B cell (primary cell): ENCODE measurements around the gene VSIG10. TPM values are rescaled to one million over a fixed set of nuclear protein-coding genes. Genes with fewer than 3 reads are reported as not detected.

Source experiments
- ATAC-seq: fragments of 200-7000 bp; cut with Tn5 transposase; one replicate; pipeline ENCODE4 v1.10.0; 2021; ENCODE audit warnings: low read depth, mild to moderate bottlenecking, moderate number of reproducible peaks, moderate library complexity
- CTCF ChIA-PET: fragments of 350-600 bp; sonication (Branson Sonifier 250); formaldehyde crosslinking; loops from one replicate; lab custom pipeline; 2021; ENCODE audit warnings: antibody characterized with exemption, inconsistent platforms; lab: Charles Lee
- POLR2A ChIA-PET: fragments of 350-600 bp; sonication (Branson Sonifier 250); formaldehyde crosslinking; loops from one replicate; lab custom pipeline; 2021; ENCODE audit warnings: antibody characterized with exemption; lab: Charles Lee
- DNase-seq: peaks from one replicate; pipeline ENCODE4 v3.0.0; 2013
- H2AFZ ChIP-seq: 2 replicates; pipeline ENCODE4 v1.6.1; 2012; ENCODE audit warnings: mild to moderate bottlenecking, low read depth, low read length; ENCODE audit not compliant: insufficient read depth, poor library complexity, severe bottlenecking
- H3K27ac ChIP-seq, 2 donors: 1 replicate in 1 of 2; 2 replicates in 1 of 2; pipeline ENCODE4 v1.5.1; 2012 to 2013; ENCODE audit warnings: low read length in 2 of 2, mild to moderate bottlenecking in 2 of 2, moderate library complexity in 1 of 2
- H3K27me3 ChIP-seq, 4 experiments: fragments of 200-600 bp in 1 of 4; sonication (generic) in 1 of 4; replicated peaks in 1 of 4; 1 replicate in 2 of 4; 2 replicates in 2 of 4; pipeline versions ENCODE4 v1.6.1 to v1.7.0; 2013 to 2016; ENCODE audit warnings: low read length in 3 of 4, mild to moderate bottlenecking in 2 of 4, mixed read lengths in 1 of 4, moderate library complexity in 1 of 4; ENCODE audit not compliant: insufficient read depth in 4 of 4, control insufficient read depth in 3 of 4; ENCODE audit errors: control extremely low read depth in 1 of 4
- H3K36me3 ChIP-seq, 2 experiments: replicated peaks in 1 of 2; 1 replicate in 1 of 2; 2 replicates in 1 of 2; pipeline versions ENCODE4 v1.6.1 to v1.7.1; 2013; ENCODE audit warnings: low read length in 1 of 2; ENCODE audit not compliant: insufficient read depth in 2 of 2, control insufficient read depth in 1 of 2; ENCODE audit errors: control extremely low read depth in 1 of 2, extremely low read depth in 1 of 2
- H3K4me1 ChIP-seq, 2 donors: fragments of 200-600 bp in 1 of 2; sonication (generic) in 1 of 2; 1 replicate in 1 of 2; 2 replicates in 1 of 2; pipeline versions ENCODE4 v1.5.1 to v1.6.1; 2013 to 2017; ENCODE audit warnings: low read length in 2 of 2; ENCODE audit not compliant: control insufficient read depth in 2 of 2, insufficient read depth in 2 of 2
- H3K4me2 ChIP-seq: replicated peaks from 2 replicates; pipeline ENCODE3; 2012; ENCODE audit warnings: mild to moderate bottlenecking, low read depth, low read length; ENCODE audit not compliant: poor library complexity, severe bottlenecking
- H3K4me3 ChIP-seq, 5 experiments: fragments of 200-600 bp in 1 of 5; sonication (generic) in 1 of 5; 1 replicate in 3 of 5; 2 replicates in 2 of 5; pipeline versions ENCODE4 v1.5.1 to v1.7.0; 2011 to 2016; ENCODE audit warnings: low read length in 4 of 5, mild to moderate bottlenecking in 4 of 5, low read depth in 2 of 5, control low read depth in 1 of 5, moderate library complexity in 1 of 5; ENCODE audit not compliant: insufficient read depth in 1 of 5; ENCODE audit errors: control extremely low read depth in 1 of 5, extremely low read depth in 1 of 5
- H3K79me2 ChIP-seq: fragments of 200-600 bp; sonication (generic); one replicate; pipeline ENCODE4 v1.6.0; 2016; ENCODE audit warnings: low read length; ENCODE audit not compliant: control insufficient read depth, insufficient read depth
- H3K9ac ChIP-seq: fragments of 200-600 bp; sonication (generic); 2 replicates; pipeline ENCODE4 v1.6.1; 2017; ENCODE audit warnings: mild to moderate bottlenecking, low read length, moderate library complexity
- H3K9me3 ChIP-seq, 3 donors: one replicate each; pipeline versions ENCODE4 v1.6.1 to v1.7.1; 2013; ENCODE audit warnings: low read length in 2 of 3; ENCODE audit not compliant: control insufficient read depth in 2 of 3, insufficient read depth in 1 of 3; ENCODE audit errors: control extremely low read depth in 1 of 3
- H4K20me1 ChIP-seq: 2 replicates; pipeline ENCODE4 v1.6.0; 2012; ENCODE audit warnings: mild to moderate bottlenecking, low read length; ENCODE audit not compliant: insufficient read depth, control insufficient read depth, poor library complexity, severe bottlenecking
- H3K27ac Mint-ChIP-seq: one replicate; pipeline ENCODE4 v1.8.0; 2021; ENCODE audit warnings: mixed read lengths
- H3K27me3 Mint-ChIP-seq: one replicate; pipeline ENCODE4 v1.8.0; 2021; ENCODE audit warnings: mixed read lengths
- H3K4me1 Mint-ChIP-seq: one replicate; pipeline ENCODE4 v1.8.0; 2021; ENCODE audit warnings: mixed read lengths
- H3K4me3 Mint-ChIP-seq: one replicate; pipeline ENCODE4 v1.8.0; 2021; ENCODE audit warnings: mixed read lengths
- H3K9me3 Mint-ChIP-seq: one replicate; pipeline ENCODE4 v1.8.0; 2022; ENCODE audit warnings: mixed read lengths; ENCODE audit not compliant: insufficient read depth
- EZH2 ChIP-seq: IDR thresholded peaks from 2 replicates; pipeline ENCODE4 v1.6.1; 2012; ENCODE audit warnings: borderline replicate concordance, low read depth, mild to moderate bottlenecking, moderate library complexity, low read length; ENCODE audit not compliant: insufficient read depth, poor library complexity, severe bottlenecking
- WGBS: methylation state at CpG from one replicate; pipeline ENCODE4 v1.1.5; 2013; ENCODE audit warnings: missing lambda C conversion rate; ENCODE audit not compliant: insufficient coverage; 5-methylcytosine and 5-hydroxymethylcytosine counted together
- intact Hi-C: fragments of 100-400 bp; cut with micrococcal nuclease; formaldehyde crosslinking; loops from one replicate; pipeline ENCODE4 v1.10.0; 2022
- polyA plus RNA-seq: library from polyadenylated mRNA; depleted of rRNA; stranded (reverse); fragments of >200 nt; gene quantifications from 2 replicates; pipeline ENCODE4 v1.2.3, GENCODE V29; 2012
- total RNA-seq, 2 donors: library from RNA; stranded (reverse); fragments of 120-200 nt in 1 of 2; gene quantifications; 1 replicate in 1 of 2; 2 replicates in 1 of 2; pipeline versions ENCODE4 v1.2.3 to v1.2.4, GENCODE V29; 2013 to 2022
- TF ChIP-seq, protein P1 (sequence below): fragments of 200-600 bp; IDR thresholded peaks from one replicate; pipeline ENCODE4 v1.8.0; 2022; ENCODE audit warnings: antibody characterized with exemption, mild to moderate bottlenecking

VSIG10 gene
- total and polyA plus RNA-seq, 2 donors (not counting 1 experiment from before 2014, with no cell fraction given): 0.34 to 2.6 TPM

DNA sequence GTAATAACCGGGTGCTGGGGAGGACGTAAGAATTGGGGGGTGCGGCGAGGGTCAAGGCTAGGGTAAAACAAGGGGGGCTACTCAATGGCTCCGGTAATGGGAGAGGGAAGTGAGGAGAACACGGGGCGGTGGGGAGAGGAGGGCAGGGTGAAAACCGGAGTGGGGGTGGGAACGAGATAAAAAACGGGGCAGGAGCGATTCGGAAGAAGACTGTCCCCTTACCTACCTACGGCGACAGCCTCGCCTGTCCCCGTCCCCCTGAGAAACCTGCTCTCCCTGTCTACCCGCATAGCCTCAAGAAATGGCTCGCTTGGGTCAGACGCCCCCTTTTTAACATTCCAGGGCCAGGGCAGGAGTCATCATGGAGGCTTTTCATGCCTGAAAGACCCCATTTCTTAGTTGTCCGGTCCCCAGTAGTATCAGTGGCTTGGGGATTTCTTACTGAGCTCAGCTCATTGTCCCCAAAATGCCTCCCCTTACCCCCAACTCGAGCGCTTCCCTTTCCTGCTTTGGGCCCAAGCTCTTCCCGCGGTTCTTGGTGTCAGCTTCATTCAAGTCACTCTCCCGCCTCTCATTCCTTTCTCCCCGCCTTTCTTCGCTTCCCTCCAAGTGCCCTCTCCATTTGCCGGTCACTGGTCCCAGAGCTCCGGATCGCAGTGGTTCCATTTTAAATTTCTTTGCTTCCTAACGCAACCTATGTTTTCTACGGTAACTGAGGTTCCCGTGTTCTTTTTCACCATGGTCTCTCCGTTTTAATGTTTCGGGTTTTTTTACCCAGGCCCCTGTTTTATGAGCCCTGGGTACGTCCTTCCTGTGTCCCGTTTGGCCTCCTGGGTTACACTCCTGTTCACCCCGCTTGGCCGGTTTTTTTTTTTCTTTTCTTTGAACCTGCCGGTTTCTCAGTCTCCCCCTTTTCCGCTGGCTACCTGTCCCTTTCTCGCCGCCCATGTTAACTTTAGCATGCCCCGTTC, 41.7 kb downstream of the VSIG10 start:
- peak overlapping the region; percentile 58 to 92 (median 80) for H3K4me3 ChIP-seq
- Mint-ChIP-seq H3K27me3 (peaks cover 3% of the 10 kb centered on the region), H3K4me3 (peak overlapping the region; percentile 92), H3K27ac (peak overlapping the region; percentile 75), H3K9me3 (no peaks in the 10 kb centered on the region), H3K4me1 (peaks cover 44% of the 10 kb centered on the region)
- POLR2A ChIA-PET: interaction anchor here (1.2 kb wide), 1 partner anchor 74 kb away, joined by 10 read pairs; the partner anchor contains the start of gene PEBP1
- H3K27ac ChIP-seq: peak overlapping the region; percentile 54 to 82
- intact Hi-C loops: loop anchor here (2.0 kb wide), 1 partner anchor 75 kb away; the partner anchor contains the start of gene PEBP1
- H3K4me1 ChIP-seq: peaks cover 31 to 39% of the 10 kb centered on the region in 2 donors
- no peaks in the 10 kb centered on the region for H3K36me3 ChIP-seq
- TF ChIP-seq, protein P1, sequence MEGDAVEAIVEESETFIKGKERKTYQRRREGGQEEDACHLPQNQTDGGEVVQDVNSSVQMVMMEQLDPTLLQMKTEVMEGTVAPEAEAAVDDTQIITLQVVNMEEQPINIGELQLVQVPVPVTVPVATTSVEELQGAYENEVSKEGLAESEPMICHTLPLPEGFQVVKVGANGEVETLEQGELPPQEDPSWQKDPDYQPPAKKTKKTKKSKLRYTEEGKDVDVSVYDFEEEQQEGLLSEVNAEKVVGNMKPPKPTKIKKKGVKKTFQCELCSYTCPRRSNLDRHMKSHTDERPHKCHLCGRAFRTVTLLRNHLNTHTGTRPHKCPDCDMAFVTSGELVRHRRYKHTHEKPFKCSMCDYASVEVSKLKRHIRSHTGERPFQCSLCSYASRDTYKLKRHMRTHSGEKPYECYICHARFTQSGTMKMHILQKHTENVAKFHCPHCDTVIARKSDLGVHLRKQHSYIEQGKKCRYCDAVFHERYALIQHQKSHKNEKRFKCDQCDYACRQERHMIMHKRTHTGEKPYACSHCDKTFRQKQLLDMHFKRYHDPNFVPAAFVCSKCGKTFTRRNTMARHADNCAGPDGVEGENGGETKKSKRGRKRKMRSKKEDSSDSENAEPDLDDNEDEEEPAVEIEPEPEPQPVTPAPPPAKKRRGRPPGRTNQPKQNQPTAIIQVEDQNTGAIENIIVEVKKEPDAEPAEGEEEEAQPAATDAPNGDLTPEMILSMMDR: no peak
- TF ChIP-seq EZH2: no peak
- WGBS: 2% methylated on average over 37 of the region's 44 CpGs
- H2AFZ ChIP-seq: peak overlapping the region; percentile 98
- H4K20me1 ChIP-seq: no peaks in the 10 kb centered on the region
- H3K27me3 ChIP-seq: no peaks in the 10 kb centered on the region
- DNase-seq: peak; percentile 46
- H3K4me2 ChIP-seq: peak overlapping the region; percentile 83
- ATAC-seq: peak; percentile 6
- H3K79me2 ChIP-seq: peaks cover 13% of the 10 kb centered on the region
- CTCF ChIA-PET: interaction anchor here (0.7 to 1.3 kb wide), 3 partner anchors 122 to 315 kb away, joined by 5 to 6 read pairs (median 6); no protein-coding TSS in a partner anchor
- no peaks in the 10 kb centered on the region for H3K9me3 ChIP-seq
- peak overlapping the region; percentile 90 for H3K9ac ChIP-seq
